ENCODE results near the gene TMCC1.

GRCh38 chr3:129614927-129615363 is 278.6 kb downstream of the TMCC1 start:
- TF ChIP-seq CTCF (IDR thresholded peaks at IDR 0.05) (no peak), POLR2AphosphoS5 (IDR thresholded peaks at IDR 0.05) (peak in 1 of 4 donors; percentile 54), POLR2A (IDR thresholded peaks at IDR 0.05) (no peak), EP300 (IDR thresholded peaks at IDR 0.05) (no peak)
